GM23338 (cell line): ENCODE measurements around the gene SLITRK6.

Experiments
- CREB1 ChIP-seq: fragments of 250-450 bp; sonication (Bioruptor Pico); IDR thresholded peaks from 2 replicates; pipeline ENCODE4 v1.5.0; 2020; ENCODE audit warnings: low read depth, mild to moderate bottlenecking, moderate library complexity
- CTCF ChIP-seq, 2 experiments: fragments of 200-600 bp in 1 of 2; sonication (generic) in 1 of 2; conservative IDR thresholded peaks; 2 replicates each; pipeline versions ENCODE4 v1.5.1 to v1.6.1; 2016 to 2017; ENCODE audit warnings: antibody characterized with exemption in 2 of 2, low read depth in 2 of 2, mild to moderate bottlenecking in 2 of 2, moderate library complexity in 1 of 2
- EZH2 ChIP-seq: fragments of 200-600 bp; sonication (generic); IDR thresholded peaks from one replicate; pipeline ENCODE4 v1.8.0; 2017; ENCODE audit warnings: antibody characterized with exemption, mild to moderate bottlenecking, low read depth; ENCODE audit not compliant: unreplicated experiment
- EZH2phosphoT487 ChIP-seq: fragments of 200-600 bp; sonication (generic); IDR thresholded peaks from one replicate; pipeline ENCODE4 v1.8.1; 2018; ENCODE audit warnings: antibody characterized with exemption; ENCODE audit not compliant: unreplicated experiment
- JUNB ChIP-seq: IDR thresholded peaks from one replicate; pipeline ENCODE4 v1.6.1; 2016; ENCODE audit warnings: antibody characterized with exemption; ENCODE audit not compliant: unreplicated experiment
- POLR2AphosphoS5 ChIP-seq: IDR thresholded peaks from 2 replicates; pipeline ENCODE4 v1.6.1; 2016; ENCODE audit warnings: antibody characterized with exemption, low read depth
- REST ChIP-seq: IDR thresholded peaks from one replicate; pipeline ENCODE4 v1.6.1; 2018; ENCODE audit warnings: antibody characterized with exemption; ENCODE audit not compliant: unreplicated experiment
- ZNF462 ChIP-seq: fragments of 250-450 bp; sonication (Bioruptor Pico); IDR thresholded peaks from 2 replicates; pipeline ENCODE4 v1.5.0; 2020; ENCODE audit warnings: mild to moderate bottlenecking, moderate library complexity
- TF ChIP-seq, protein P1 (sequence below): IDR thresholded peaks from 2 replicates; pipeline ENCODE4 v1.6.1; 2016; ENCODE audit warnings: antibody characterized with exemption

- TF ChIP-seq CTCF (conservative IDR thresholded peaks at IDR 0.05; ENCODE audit: low read depth in 2 of 2), result peak; percentile 53 to 68
- TF ChIP-seq REST, result no peak
- TF ChIP-seq POLR2AphosphoS5, result no peak
- no peak for TF ChIP-seq JUNB
- no peak for TF ChIP-seq EZH2phosphoT487
- TF ChIP-seq CREB1 (CRISPR knock-in tag), result no peak
- TF ChIP-seq EZH2, result no peak
- TF ChIP-seq ZNF462, result no peak
- TF ChIP-seq, protein P1, sequence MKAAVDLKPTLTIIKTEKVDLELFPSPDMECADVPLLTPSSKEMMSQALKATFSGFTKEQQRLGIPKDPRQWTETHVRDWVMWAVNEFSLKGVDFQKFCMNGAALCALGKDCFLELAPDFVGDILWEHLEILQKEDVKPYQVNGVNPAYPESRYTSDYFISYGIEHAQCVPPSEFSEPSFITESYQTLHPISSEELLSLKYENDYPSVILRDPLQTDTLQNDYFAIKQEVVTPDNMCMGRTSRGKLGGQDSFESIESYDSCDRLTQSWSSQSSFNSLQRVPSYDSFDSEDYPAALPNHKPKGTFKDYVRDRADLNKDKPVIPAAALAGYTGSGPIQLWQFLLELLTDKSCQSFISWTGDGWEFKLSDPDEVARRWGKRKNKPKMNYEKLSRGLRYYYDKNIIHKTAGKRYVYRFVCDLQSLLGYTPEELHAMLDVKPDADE, result no peak
Observed at GRCh38 chr13:85828094-85828684, 29.0 kb upstream of the SLITRK6 start.
